Neural progenitor cell (in vitro differentiated cells): ENCODE data around the gene GATA6. TPM values are rescaled to one million over a fixed set of nuclear protein-coding genes. Genes with fewer than 3 reads are reported as not detected.
A peak's percentile ranks its signal among the peaks of the same experiment; 100 is the strongest.

Experiments
- DNase-seq: peaks from one replicate; pipeline ENCODE4 v3.0.0-alpha.2; 2016; ENCODE audit warnings: low spot score
- H2AFZ ChIP-seq: fragments of 200-600 bp; sonication (generic); replicated peaks from 2 replicates; pipeline ENCODE4 v1.6.1; 2016; ENCODE audit warnings: antibody characterized with exemption
- H3F3A ChIP-seq: fragments of 200-600 bp; sonication (generic); 2 replicates; pipeline ENCODE4 v1.6.1; 2016; ENCODE audit warnings: antibody characterized with exemption, low read depth
- H3K27ac ChIP-seq: fragments of 200-600 bp; sonication (generic); 2 replicates; pipeline ENCODE4 v1.5.1; 2016; ENCODE audit warnings: mild to moderate bottlenecking
- H3K27me3 ChIP-seq: fragments of 200-600 bp; sonication (generic); 2 replicates; pipeline ENCODE4 v1.6.1; 2016; ENCODE audit warnings: mild to moderate bottlenecking, moderate library complexity
- H3K36me3 ChIP-seq: fragments of 200-600 bp; sonication (generic); 2 replicates; pipeline ENCODE4 v1.5.1; 2016
- H3K4me1 ChIP-seq: fragments of 200-600 bp; sonication (generic); 2 replicates; pipeline ENCODE4 v1.6.1; 2016; ENCODE audit warnings: mixed run types
- H3K4me2 ChIP-seq: fragments of 200-600 bp; sonication (generic); 2 replicates; pipeline ENCODE4 v1.6.1; 2016
- H3K4me3 ChIP-seq: fragments of 200-600 bp; sonication (generic); 2 replicates; pipeline ENCODE4 v1.5.1; 2016
- H3K79me2 ChIP-seq: fragments of 200-600 bp; sonication (generic); 2 replicates; pipeline ENCODE4 v1.6.1; 2016; ENCODE audit warnings: low read depth
- H3K9ac ChIP-seq: fragments of 200-600 bp; sonication (generic); 2 replicates; pipeline ENCODE4 v1.6.1; 2016
- H3K9me3 ChIP-seq: fragments of 200-600 bp; sonication (generic); 2 replicates; pipeline ENCODE4 v1.5.1; 2016; ENCODE audit warnings: low read depth
- H4K20me1 ChIP-seq: fragments of 200-600 bp; sonication (generic); 2 replicates; pipeline ENCODE4 v1.6.1; 2016; ENCODE audit warnings: low read depth
- H3K27ac Mint-ChIP-seq: 3 replicates; pipeline ENCODE4 v1.8.0; 2021; ENCODE audit warnings: mixed read lengths
- H3K27me3 Mint-ChIP-seq: 2 replicates; pipeline ENCODE4 v1.8.0; 2022; ENCODE audit warnings: low read depth, mild to moderate bottlenecking, inconsistent platforms, moderate library complexity, mixed read lengths; ENCODE audit not compliant: insufficient read depth
- H3K36me3 Mint-ChIP-seq: 3 replicates; pipeline ENCODE4 v1.8.0; 2021; ENCODE audit warnings: mixed read lengths
- H3K4me1 Mint-ChIP-seq: 3 replicates; pipeline ENCODE4 v1.8.0; 2021; ENCODE audit warnings: mixed read lengths
- H3K4me3 Mint-ChIP-seq: 3 replicates; pipeline ENCODE4 v1.8.0; 2021; ENCODE audit warnings: mild to moderate bottlenecking, moderate library complexity, mixed read lengths
- H3K9me3 Mint-ChIP-seq: 3 replicates; pipeline ENCODE4 v1.8.0; 2020; ENCODE audit warnings: mixed read lengths
- CTCF ChIP-seq: fragments of 200-600 bp; sonication (generic); IDR thresholded peaks from 2 replicates; pipeline ENCODE4 v1.5.1; 2017; ENCODE audit warnings: antibody characterized with exemption, mild to moderate bottlenecking
- EZH2 ChIP-seq: fragments of 200-600 bp; sonication (generic); IDR thresholded peaks from 2 replicates; pipeline ENCODE4 v1.6.1; 2017; ENCODE audit warnings: antibody characterized with exemption, mild to moderate bottlenecking, moderate library complexity
- EZH2phosphoT487 ChIP-seq: fragments of 200-600 bp; sonication (generic); IDR thresholded peaks from 2 replicates; pipeline ENCODE4 v1.6.1; 2017; ENCODE audit warnings: antibody characterized with exemption
- total RNA-seq: library from RNA; depleted of rRNA; stranded (reverse); fragments of >200 nt; gene quantifications from 2 replicates; pipeline ENCODE4 v1.2.3, GENCODE V29; 2015; ENCODE audit warnings: low replicate concordance

GATA6 gene
- total RNA-seq, 1 donor from 2014 or later = 0.26 TPM

DNA sequence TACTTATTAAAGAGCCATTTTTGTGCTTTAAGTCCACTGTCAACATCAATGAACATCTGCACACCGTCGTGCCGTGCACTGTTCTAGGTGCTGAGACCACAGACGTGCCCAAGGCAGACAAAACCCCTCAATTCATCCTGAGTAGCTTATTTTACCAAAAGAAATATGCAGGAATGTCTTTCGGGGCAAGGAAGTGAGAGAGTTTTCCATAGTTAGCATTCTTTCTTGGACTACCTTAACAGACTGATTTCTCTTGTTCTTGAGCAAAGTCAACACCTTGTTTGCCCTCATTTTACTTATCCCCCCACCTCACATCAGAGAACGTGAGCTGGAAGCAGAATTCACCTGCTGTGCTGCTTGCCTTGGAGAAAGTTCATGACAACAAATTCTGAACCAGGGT lies 69.3 kb downstream of the GATA6 start:
- no peaks in the 10 kb centered on the region for H3K36me3 Mint-ChIP-seq

GRCh38 chr18:22241921-22242361 lies 72.6 kb downstream of the GATA6 start:
- Mint-ChIP-seq H3K4me1 (no peaks in the 10 kb centered on the region), H3K27ac (no peak overlapping the region), H3K36me3 (no peaks in the 10 kb centered on the region), H3K4me3 (no peak overlapping the region), H3K27me3 (peaks cover 15% of the 10 kb centered on the region), H3K9me3 (no peaks in the 10 kb centered on the region)
- no peak overlapping the region for H2AFZ ChIP-seq
- H4K20me1 ChIP-seq = no peaks in the 10 kb centered on the region
- H3K79me2 ChIP-seq = no peaks in the 10 kb centered on the region
- TF ChIP-seq CTCF (no peak), EZH2phosphoT487 (no peak)
- no peak overlapping the region for H3K27ac ChIP-seq
- H3K4me1 ChIP-seq = no peaks in the 10 kb centered on the region
- H3F3A ChIP-seq = no peaks in the 10 kb centered on the region
- no peak overlapping the region for H3K4me3 ChIP-seq
- H3K9me3 ChIP-seq = no peaks in the 10 kb centered on the region
- no peak overlapping the region for H3K9ac ChIP-seq
- no peak overlapping the region for H3K4me2 ChIP-seq
- no peak for DNase-seq
- H3K36me3 ChIP-seq = no peaks in the 10 kb centered on the region
- no peaks in the 10 kb centered on the region for H3K27me3 ChIP-seq

More for the DNA sequence above, 69.3 kb downstream of the GATA6 start:
- Histone ChIP-seq H3K27me3 (no peaks in the 10 kb centered on the region), H3K27ac (no peak overlapping the region), H4K20me1 (no peaks in the 10 kb centered on the region), H3K4me3 (no peak overlapping the region), H3K36me3 (no peaks in the 10 kb centered on the region), H3K9ac (no peak overlapping the region), H3K9me3 (no peaks in the 10 kb centered on the region), H3F3A (no peaks in the 10 kb centered on the region), H3K4me2 (no peak overlapping the region), H2AFZ (no peak overlapping the region), H3K79me2 (no peaks in the 10 kb centered on the region), H3K4me1 (no peaks in the 10 kb centered on the region)
- DNase-seq = no peak
- Mint-ChIP-seq H3K4me3 (no peak overlapping the region), H3K9me3 (no peaks in the 10 kb centered on the region), H3K27ac (no peak overlapping the region), H3K27me3 (peaks cover 11% of the 10 kb centered on the region), H3K4me1 (no peaks in the 10 kb centered on the region)
- no peak for TF ChIP-seq CTCF
- no peak for TF ChIP-seq EZH2phosphoT487
- no peak for TF ChIP-seq EZH2

DNA sequence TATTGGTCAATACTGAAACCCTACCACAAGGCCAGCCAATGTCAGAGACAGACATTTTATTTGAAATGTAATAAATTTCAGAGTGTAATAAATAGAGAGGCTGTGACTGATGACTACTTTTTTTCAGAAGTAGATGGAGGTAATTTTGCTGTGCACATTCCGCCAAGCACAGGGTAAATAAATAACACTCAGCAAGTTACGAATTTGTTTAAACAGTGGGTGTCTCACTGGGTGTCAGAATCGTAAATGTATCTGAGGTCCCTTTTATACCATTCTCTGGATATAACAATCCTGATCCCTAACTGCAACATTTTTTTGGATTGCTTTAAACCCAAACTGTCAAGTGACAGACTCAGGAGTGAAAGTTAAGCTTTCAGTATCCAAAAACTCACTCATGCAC lies 74.1 kb downstream of the GATA6 start:
- Histone ChIP-seq H3K36me3 (no peaks in the 10 kb centered on the region), H3K9ac (no peak overlapping the region), H3K79me2 (no peaks in the 10 kb centered on the region), H3F3A (no peaks in the 10 kb centered on the region), H3K4me1 (no peaks in the 10 kb centered on the region), H3K4me2 (no peak overlapping the region), H4K20me1 (no peaks in the 10 kb centered on the region), H3K27me3 (no peaks in the 10 kb centered on the region), H3K27ac (no peak overlapping the region), H3K9me3 (no peaks in the 10 kb centered on the region), H3K4me3 (no peak overlapping the region), H2AFZ (peak overlapping the region; percentile 34)
- H3K4me1 Mint-ChIP-seq = no peaks in the 10 kb centered on the region
- H3K4me3 Mint-ChIP-seq = no peak overlapping the region
- no peak overlapping the region for H3K27ac Mint-ChIP-seq
- no peaks in the 10 kb centered on the region for H3K36me3 Mint-ChIP-seq
- peaks cover 14% of the 10 kb centered on the region for H3K27me3 Mint-ChIP-seq
- TF ChIP-seq EZH2 (no peak), CTCF (no peak), EZH2phosphoT487 (no peak)
- no peaks in the 10 kb centered on the region for H3K9me3 Mint-ChIP-seq
- no peak for DNase-seq
